Smooth muscle cell (in vitro differentiated cells): Measurements from ENCODE around the gene LPIN1. TPM values are rescaled to one million over a fixed set of nuclear protein-coding genes. Genes with fewer than 3 reads are reported as not detected.

Experiments
- DNase-seq: peaks from one replicate; lab custom pipeline; 2025; ENCODE audit not compliant: unreplicated experiment; lab: John Stamatoyannopoulos, UW
- H2AFZ ChIP-seq: fragments of 200-600 bp; sonication (generic); 2 replicates; pipeline ENCODE4 v1.6.0; 2016; ENCODE audit warnings: antibody characterized with exemption, low read depth, mild to moderate bottlenecking
- H3F3A ChIP-seq: fragments of 200-600 bp; sonication (generic); 2 replicates; pipeline ENCODE4 v1.6.0; 2017; ENCODE audit warnings: antibody characterized with exemption, low read depth
- H3K27ac ChIP-seq: fragments of 200-600 bp; sonication (generic); 2 replicates; pipeline ENCODE4 v1.5.1; 2016; ENCODE audit warnings: low read depth, mild to moderate bottlenecking
- H3K27me3 ChIP-seq: fragments of 200-600 bp; sonication (generic); 2 replicates; pipeline ENCODE4 v1.6.1; 2016; ENCODE audit warnings: low read depth, mild to moderate bottlenecking
- H3K36me3 ChIP-seq: fragments of 200-600 bp; sonication (generic); 2 replicates; pipeline ENCODE4 v1.5.1; 2016; ENCODE audit warnings: low read depth
- H3K4me1 ChIP-seq: fragments of 200-600 bp; sonication (generic); 2 replicates; pipeline ENCODE4 v1.5.1; 2016; ENCODE audit warnings: low read depth
- H3K4me2 ChIP-seq: fragments of 200-600 bp; sonication (generic); 2 replicates; pipeline ENCODE4 v1.6.0; 2016; ENCODE audit warnings: mild to moderate bottlenecking
- H3K4me3 ChIP-seq: fragments of 200-600 bp; sonication (generic); 2 replicates; pipeline ENCODE4 v1.5.1; 2016; ENCODE audit warnings: mild to moderate bottlenecking
- H3K79me2 ChIP-seq: fragments of 200-600 bp; sonication (generic); 2 replicates; pipeline ENCODE4 v1.6.0; 2016; ENCODE audit warnings: low read depth, mild to moderate bottlenecking
- H3K9ac ChIP-seq: fragments of 200-600 bp; sonication (generic); 2 replicates; pipeline ENCODE4 v1.6.0; 2016; ENCODE audit warnings: low read depth
- H3K9me3 ChIP-seq: fragments of 200-600 bp; sonication (generic); replicated peaks from 2 replicates; pipeline ENCODE4 v1.5.1; 2016; ENCODE audit warnings: low read depth
- H4K20me1 ChIP-seq: fragments of 200-600 bp; sonication (generic); 2 replicates; pipeline ENCODE4 v1.6.0; 2016; ENCODE audit warnings: low read depth
- CTCF ChIP-seq: fragments of 200-600 bp; sonication (generic); IDR thresholded peaks from 2 replicates; pipeline ENCODE4 v1.5.1; 2017; ENCODE audit warnings: borderline replicate concordance, mild to moderate bottlenecking, antibody characterized with exemption; ENCODE audit not compliant: insufficient read depth, poor library complexity, severe bottlenecking
- WGBS: methylation state at CpG from one replicate; pipeline ENCODE4 v1.1.7; 2016; ENCODE audit warnings: low lambda C conversion rate; 5-methylcytosine and 5-hydroxymethylcytosine counted together
- microRNA counts: library from miRNA; unstranded; fragments of <30 nt; microRNA quantifications from one replicate; lab custom pipeline; 2016
- microRNA-seq: library from miRNA; unstranded; fragments of <30 nt; microRNA quantifications from one replicate; pipeline ENCODE4, GENCODE V29; 2016; ENCODE audit warnings: borderline number of aligned reads
- polyA plus RNA-seq: library from polyadenylated mRNA; unstranded; fragments of >200 nt; fragmentation: Nextera tagmentation; extraction: Ambion mirVana; gene quantifications from 2 replicates; pipeline ENCODE4 v1.2.1, GENCODE V29; 2016
- small RNA-seq: library from RNA; depleted of rRNA; stranded (forward); fragments of <200 nt; gene quantifications from one replicate; pipeline ENCODE3, GENCODE V24; 2014
- total RNA-seq: library from RNA; depleted of rRNA; stranded (reverse); fragments of >200 nt; gene quantifications from 2 replicates; pipeline ENCODE4 v1.2.3, GENCODE V29; 2014

LPIN1 gene
- total and polyA plus RNA-seq, 2 experiments from 2014 or later, result 13.8 to 17.9 TPM

- WGBS, result 93% methylated on average over 5 of the region's 5 CpGs
- H3K36me3 ChIP-seq, result no peaks in the 10 kb centered on the region
- no peak overlapping the region for H3K27ac ChIP-seq
- no peak for TF ChIP-seq CTCF
- no peak overlapping the region for H3K4me3 ChIP-seq
- no peak overlapping the region for H2AFZ ChIP-seq
- peaks cover 5% of the 10 kb centered on the region for H3K27me3 ChIP-seq
- H3F3A ChIP-seq, result no peaks in the 10 kb centered on the region
- no peak overlapping the region for H3K4me2 ChIP-seq
- H3K9me3 ChIP-seq, result no peaks in the 10 kb centered on the region
- no peak overlapping the region for H3K9ac ChIP-seq
- no peaks in the 10 kb centered on the region for H4K20me1 ChIP-seq
- no peak for DNase-seq
- H3K4me1 ChIP-seq, result no peaks in the 10 kb centered on the region
- no peaks in the 10 kb centered on the region for H3K79me2 ChIP-seq
Observed at GRCh38 chr2:11876889-11877288, 130.5 kb downstream of the LPIN1 start.

MicroRNAs within 50 kb of the gene (microRNA counts, 767-probe panel; counts per million panel counts)
- 183 counts per million for microRNA hsa-miR-548s (lab: Ali Mortazavi, UCI)

Small RNA genes lying within 50 kb of the gene (microRNA-seq; reads per million reads assigned to microRNA genes)
- gene MIR4262 (not detected), gene MIR548S (not detected)

Small RNA genes lying within 50 kb of the gene (small RNA-seq; reads per million reads assigned to genes)
- gene MIR4262 (not detected), gene MIR548S (not detected)

Other genes with a start within 250 kb of the LPIN1 start
- gene GREB1, start 212.6 kb upstream of the LPIN1 start, total RNA-seq, result 1.7 and 3.9 TPM in 2 replicates
- gene GREB1, start 212.6 kb upstream of the LPIN1 start, polyA plus RNA-seq, result 4.3 and 7.3 TPM in 2 replicates
- not detected in 2 replicates for gene NTSR2, start 76.4 kb upstream of the LPIN1 start, total RNA-seq
- gene NTSR2, start 76.4 kb upstream of the LPIN1 start, polyA plus RNA-seq, result not detected in 2 replicates